Aorta (tissue), 5 donors: Measurements from ENCODE around the gene TNK2. TPM values are rescaled to one million over a fixed set of nuclear protein-coding genes. Genes with fewer than 3 reads are reported as not detected.

Experiments
- ATAC-seq: fragments of 200-7000 bp; cut with Tn5 transposase; one replicate; pipeline ENCODE4 v1.9.1; 2022; ENCODE audit warnings: moderate library complexity; ENCODE audit not compliant: low FRiP score
- DNase-seq, 2 donors: peaks; one replicate each; pipeline ENCODE4 v3.0.0-alpha.2; 2020
- H3K27ac ChIP-seq, 2 donors: one replicate each; pipeline ENCODE4 v1.5.1; 2013; ENCODE audit warnings: low read length in 2 of 2, mild to moderate bottlenecking in 2 of 2, moderate library complexity in 2 of 2, control low read depth in 1 of 2, inconsistent platforms in 1 of 2, low read depth in 1 of 2
- H3K27me3 ChIP-seq, 2 donors: one replicate each; pipeline ENCODE4 v1.6.1; 2013; ENCODE audit warnings: control low read depth in 1 of 2, low read length in 1 of 2, mild to moderate bottlenecking in 1 of 2, moderate library complexity in 1 of 2; ENCODE audit not compliant: insufficient read depth in 2 of 2, control insufficient read depth in 1 of 2
- H3K36me3 ChIP-seq, 2 donors: one replicate each; pipeline ENCODE4 v1.6.1; 2013; ENCODE audit warnings: control low read depth in 1 of 2, low read length in 1 of 2, mild to moderate bottlenecking in 1 of 2; ENCODE audit not compliant: insufficient read depth in 2 of 2, control insufficient read depth in 1 of 2
- H3K4me1 ChIP-seq, 2 donors: one replicate each; pipeline ENCODE4 v1.6.1; 2013; ENCODE audit warnings: low read length in 2 of 2, control low read depth in 1 of 2, mild to moderate bottlenecking in 1 of 2, moderate library complexity in 1 of 2; ENCODE audit not compliant: insufficient read depth in 2 of 2, control insufficient read depth in 1 of 2
- H3K4me3 ChIP-seq, 2 donors: one replicate each; pipeline ENCODE4 v1.5.1; 2013; ENCODE audit warnings: low read length in 2 of 2, control low read depth in 1 of 2, mild to moderate bottlenecking in 1 of 2
- H3K9me3 ChIP-seq: one replicate; pipeline ENCODE4 v1.6.1; 2013; ENCODE audit warnings: mild to moderate bottlenecking, low read length; ENCODE audit not compliant: control insufficient read depth
- WGBS, 2 donors: extraction: QIAGEN DNeasy Blood & Tissue Kit; methylation state at CpG; one replicate each; pipeline ENCODE4 v1.1.7; 2013; 5-methylcytosine and 5-hydroxymethylcytosine counted together
- intact Hi-C, 2 donors: fragments of 100-400 bp; cut with DNase I; formaldehyde crosslinking; loops; one replicate each; pipeline versions ENCODE4 v1.14.2 to v1.15.0; 2022
- polyA plus RNA-seq, 2 donors: library from polyadenylated mRNA; stranded (reverse); fragments of 200-250 nt; gene quantifications; one replicate each; pipeline ENCODE4 v1.2.3, GENCODE V29; 2013
- total RNA-seq, 2 donors: library from RNA; stranded (reverse); fragmentation: NEBNext Ultra II Directional; extraction: Animal tissue kit (Norgen Biotek cat#: 25700); gene quantifications; one replicate each; pipeline ENCODE4 v1.2.1, GENCODE V29; 2021
- donor health status: healthy with polysubstance abuse.
- donor health status: Bipolar disorder and iron deficiency.
- donor health status: DM: no; HTN: no; CAD: no.
- donor health status: DM: no; HTN: no; CAD: no.
- donor health status: DM: yes; HTN: yes; CAD: no.

Gene TNK2
- total and polyA plus RNA-seq, 4 donors: 9.3 to 162 (median 66.5) TPM

GRCh38 chr3:195896361-195897080, 11.8 kb downstream of the TNK2 start:
- H3K9me3 ChIP-seq: no peaks in the 10 kb centered on the region
- no peaks in the 10 kb centered on the region for H3K4me1 ChIP-seq
- DNase-seq: no peak
- H3K27ac ChIP-seq: peak overlapping the region; percentile 76 to 90
- WGBS, 2 donors: 1 to 5% methylated on average over 16 of the region's 16 CpGs
- intact Hi-C loops: no loop called here
- no peak for ATAC-seq
- H3K4me3 ChIP-seq: peak overlapping the region; percentile 46 to 66
- no peaks in the 10 kb centered on the region for H3K27me3 ChIP-seq
- no peaks in the 10 kb centered on the region for H3K36me3 ChIP-seq

GRCh38 chr3:195895861-195896360, 12.4 kb downstream of the TNK2 start:
- Histone ChIP-seq H3K4me1 (no peaks in the 10 kb centered on the region), H3K4me3 (peak overlapping the region; percentile 46 to 66), H3K27ac (peak overlapping the region; percentile 76 to 90), H3K9me3 (no peaks in the 10 kb centered on the region), H3K36me3 (no peaks in the 10 kb centered on the region), H3K27me3 (no peaks in the 10 kb centered on the region)
- DNase-seq (peak; percentile 87 to 90), ATAC-seq (no peak)
- intact Hi-C loops: loop anchor here (2.0 kb wide), 2 partner anchors 13 to 19 kb away; partner anchors contain the start of gene TNK2 (in 1 of the 2)
- 0 to 1% methylated on average over 34 to 47 of the region's 47 CpGs for WGBS, 2 donors

GRCh38 chr3:195895078-195895860, 13.1 kb downstream of the TNK2 start:
- H3K4me3 ChIP-seq: peak overlapping the region; percentile 46 to 66
- H3K4me1 ChIP-seq: no peaks in the 10 kb centered on the region
- no peaks in the 10 kb centered on the region for H3K9me3 ChIP-seq
- intact Hi-C loops: loop anchor here (2.0 kb wide), 2 partner anchors 14 to 20 kb away; partner anchors contain the start of gene TNK2 (in 1 of the 2)
- ATAC-seq: peak; percentile 39
- no peaks in the 10 kb centered on the region for H3K36me3 ChIP-seq
- DNase-seq: peak; percentile 70 to 88
- H3K27me3 ChIP-seq: no peaks in the 10 kb centered on the region
- peak overlapping the region; percentile 56 to 76 for H3K27ac ChIP-seq
- 0 to 1% methylated on average over 49 to 56 of the region's 56 CpGs for WGBS, 2 donors

GRCh38 chr3:195893916-195894465, 14.4 kb downstream of the TNK2 start:
- no peaks in the 10 kb centered on the region for H3K27me3 ChIP-seq
- peak overlapping the region in 1 of 2 donors; percentile 14 for H3K27ac ChIP-seq
- no peaks in the 10 kb centered on the region for H3K36me3 ChIP-seq
- ATAC-seq (no peak), DNase-seq (no peak)
- H3K4me1 ChIP-seq: no peaks in the 10 kb centered on the region
- H3K9me3 ChIP-seq: no peaks in the 10 kb centered on the region
- 46 to 51% methylated on average over 8 of the region's 8 CpGs for WGBS, 2 donors
- intact Hi-C loops: loop anchor here (1.0 to 2.0 kb wide), 4 partner anchors 15 to 31 kb away; partner anchors contain the start of gene TNK2 (in 1 of the 2)
- no peak overlapping the region for H3K4me3 ChIP-seq

- H3K36me3 ChIP-seq: no peaks in the 10 kb centered on the region
- peak overlapping the region; percentile 4 to 8 for H3K27ac ChIP-seq
- WGBS, 2 donors: 21 to 22% methylated on average over 4 of the region's 4 CpGs
- intact Hi-C loops: loop anchor here in 1 of 2 donors (2.0 kb wide), 1 partner anchor 31 kb away; no protein-coding TSS in a partner anchor
- H3K4me3 ChIP-seq: no peak overlapping the region
- no peaks in the 10 kb centered on the region for H3K27me3 ChIP-seq
- no peaks in the 10 kb centered on the region for H3K4me1 ChIP-seq
- DNase-seq (no peak), ATAC-seq (no peak)
- no peaks in the 10 kb centered on the region for H3K9me3 ChIP-seq
These were observed 14.8 kb downstream of the TNK2 start for GRCh38 chr3:195893516-195893915.

- intact Hi-C loops: loop anchor here in 1 of 2 donors (2.0 kb wide), 1 partner anchor 30 kb away; no protein-coding TSS in a partner anchor
- 3 to 5% methylated on average over 9 of the region's 9 CpGs for WGBS, 2 donors
- Histone ChIP-seq H3K4me1 (no peaks in the 10 kb centered on the region), H3K9me3 (no peaks in the 10 kb centered on the region), H3K27me3 (no peaks in the 10 kb centered on the region), H3K27ac (peak overlapping the region; percentile 4 to 8), H3K36me3 (no peaks in the 10 kb centered on the region), H3K4me3 (no peak overlapping the region)
- ATAC-seq (peak; percentile 58), DNase-seq (peak; percentile 79 to 89)
These were observed 15.3 kb downstream of the TNK2 start for GRCh38 chr3:195893044-195893395.

GRCh38 chr3:195892105-195893043, 16.0 kb downstream of the TNK2 start:
- Histone ChIP-seq H3K36me3 (no peaks in the 10 kb centered on the region), H3K4me1 (no peaks in the 10 kb centered on the region), H3K4me3 (peak overlapping the region in 1 of 2 donors; percentile 9), H3K9me3 (no peaks in the 10 kb centered on the region), H3K27me3 (no peaks in the 10 kb centered on the region), H3K27ac (peak overlapping the region in 1 of 2 donors; percentile 14)
- DNase-seq (peak in 1 of 2 donors; percentile 81), ATAC-seq (peak; percentile 59)
- WGBS, 2 donors: 6 to 7% methylated on average over 30 to 35 of the region's 35 CpGs
- intact Hi-C loops: loop anchor here in 1 of 2 donors (2.0 kb wide), 1 partner anchor 30 kb away; no protein-coding TSS in a partner anchor
